Endometrial microvascular endothelial cells (primary cell): Measurements from ENCODE around the gene NEB. TPM values are rescaled to one million over a fixed set of nuclear protein-coding genes. Genes with fewer than 3 reads are reported as not detected.
"Not testable (repeated sequence)": the region's sequence is repeated elsewhere in the genome, so short reads cannot be mapped to it uniquely, and the experiment has no call there.

ENCODE experiments used
- in situ Hi-C: cut with HindIII; loops from 2 replicates; pipeline ENCODE4 v1.10.0; 2017; ENCODE audit warnings: low sequenced_read_pairs, low pct_unique_long_range_greater_than_20kb; ENCODE audit errors: inconsistent ontology term
- total RNA-seq: library from RNA; depleted of rRNA; stranded (reverse); fragments of >200 nt; gene quantifications from one replicate; pipeline ENCODE4 v1.2.3, GENCODE V29; 2015; ENCODE audit errors: inconsistent ontology term

The NEB gene
- total RNA-seq, 1 donor from 2014 or later: under 0.01 TPM

DNA sequence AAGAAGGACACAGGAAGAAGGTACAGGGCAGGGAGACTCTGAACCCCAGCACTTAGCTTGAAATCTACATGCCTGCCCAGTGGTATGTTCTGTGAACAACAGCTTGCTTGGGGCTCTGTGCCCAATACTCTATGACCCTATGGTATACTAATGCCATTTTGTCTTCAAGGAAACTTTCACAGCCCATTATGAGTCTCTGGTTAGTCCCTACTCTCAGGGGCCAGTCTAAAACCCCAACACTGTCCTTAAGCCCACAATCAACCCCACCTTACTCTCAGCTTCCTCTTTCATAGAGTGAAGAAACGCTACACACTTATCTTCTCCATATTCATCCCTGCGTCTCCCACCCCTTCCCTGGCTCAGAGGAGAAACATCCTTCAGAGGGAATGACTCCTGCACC, 16.0 kb downstream of the NEB start:
- in situ Hi-C loops: no loop called here

DNA sequence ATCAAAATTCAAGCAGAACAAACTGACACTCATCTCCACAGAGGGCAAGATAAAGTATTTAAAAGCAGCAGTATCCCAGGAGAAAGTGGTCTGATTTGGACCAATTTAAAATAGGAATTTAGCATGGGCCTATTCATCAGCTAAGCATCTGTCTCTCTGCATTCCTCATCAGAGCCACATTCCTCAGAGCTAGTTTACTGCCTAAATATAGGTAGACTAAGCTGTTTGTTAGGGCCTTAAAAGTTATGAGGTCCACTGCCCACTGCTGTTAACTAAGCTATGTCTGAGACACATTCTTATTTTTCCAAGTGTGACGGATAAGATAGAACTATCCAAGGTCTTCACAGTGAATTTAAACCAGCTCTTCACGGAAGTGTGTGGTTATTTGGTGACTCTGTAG, 17.6 kb downstream of the NEB start:
- in situ Hi-C loops: no loop called here

DNA sequence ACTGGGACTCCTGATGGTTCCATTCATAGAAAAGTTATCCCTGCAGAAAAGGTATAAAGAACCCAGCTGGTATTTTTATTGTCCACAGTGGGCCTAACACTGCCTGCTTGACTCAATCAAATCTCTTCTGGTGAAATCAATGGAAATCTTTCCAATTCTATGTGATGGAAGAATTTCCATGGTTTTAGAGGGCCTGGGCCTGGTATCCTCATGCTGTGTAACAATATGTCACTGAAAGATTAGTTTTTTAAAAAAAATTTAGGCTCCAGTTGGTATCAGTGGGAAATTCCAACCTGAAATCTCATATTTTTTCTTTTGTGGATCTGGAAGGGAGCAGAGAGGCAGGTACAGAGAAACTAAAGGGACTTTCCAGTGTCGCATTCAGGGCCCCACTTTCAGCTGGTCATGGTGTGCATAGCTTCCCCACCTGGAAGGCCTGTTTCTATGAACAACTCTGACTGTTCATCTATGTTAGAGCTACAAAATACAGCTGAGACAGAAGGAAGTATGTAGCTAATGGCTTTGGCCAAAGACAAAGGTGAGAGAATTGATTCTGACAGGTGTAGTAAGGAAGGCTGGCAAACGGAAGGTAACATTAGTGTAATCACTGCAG, 20.9 kb downstream of the NEB start:
- in situ Hi-C loops: no loop called here

- in situ Hi-C loops: no loop called here
Observed at GRCh38 chr2:151711025-151711424, 23.3 kb downstream of the NEB start.

- in situ Hi-C loops: no loop called here
Observed at GRCh38 chr2:151708788-151709187, 25.5 kb downstream of the NEB start.

- in situ Hi-C loops: no loop called here
Observed at GRCh38 chr2:151707857-151708256, 26.4 kb downstream of the NEB start.

GRCh38 chr2:151704480-151704961, 29.8 kb downstream of the NEB start:
- in situ Hi-C loops: not testable (repeated sequence)

GRCh38 chr2:151698134-151698533, 36.1 kb downstream of the NEB start:
- in situ Hi-C loops: not testable (repeated sequence)

- in situ Hi-C loops: no loop called here
Observed at GRCh38 chr2:151695778-151696177, 38.5 kb downstream of the NEB start.

DNA sequence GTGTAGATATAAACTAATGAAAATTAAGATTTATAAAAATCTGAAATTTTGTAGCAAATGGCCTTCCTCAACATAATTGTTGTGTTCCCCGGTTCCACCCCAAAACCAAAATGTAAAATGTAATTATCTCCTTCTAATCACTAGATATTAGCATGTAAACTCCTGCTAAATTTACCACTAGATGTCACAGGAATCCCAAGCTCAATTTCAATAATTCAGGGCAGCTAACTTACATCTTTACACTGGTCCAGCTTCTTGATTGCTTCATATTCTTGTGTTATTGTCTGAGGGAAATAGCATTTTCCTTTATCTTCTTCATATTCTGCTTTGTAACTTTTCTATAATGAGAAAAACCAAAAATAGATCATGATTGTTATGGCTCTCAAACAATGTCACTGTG, 42.6 kb downstream of the NEB start:
- in situ Hi-C loops: no loop called here

DNA sequence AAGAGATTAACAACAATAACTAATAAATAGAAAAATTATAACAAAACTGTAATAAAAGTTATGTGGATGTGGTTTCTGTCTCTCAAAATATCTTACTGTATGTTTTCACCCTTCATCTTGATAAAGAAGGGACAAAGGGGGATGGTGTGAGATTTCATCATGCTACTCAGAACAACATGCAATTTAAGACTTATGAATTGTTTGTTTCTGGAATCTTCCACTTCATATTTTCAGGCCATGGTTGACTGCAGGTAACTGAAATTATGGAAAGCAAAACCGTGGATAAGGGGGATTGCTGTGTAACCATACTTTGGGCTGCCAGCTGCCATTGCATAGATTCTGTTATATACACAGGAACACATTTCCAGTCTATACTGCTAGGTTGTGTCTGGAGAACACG, 45.6 kb downstream of the NEB start:
- in situ Hi-C loops: no loop called here

GRCh38 chr2:151682459-151683003, 51.7 kb downstream of the NEB start:
- in situ Hi-C loops: no loop called here

GRCh38 chr2:151681051-151681450, 53.2 kb downstream of the NEB start:
- in situ Hi-C loops: no loop called here

- in situ Hi-C loops: no loop called here
Observed at GRCh38 chr2:151679994-151680393, 54.3 kb downstream of the NEB start.

DNA sequence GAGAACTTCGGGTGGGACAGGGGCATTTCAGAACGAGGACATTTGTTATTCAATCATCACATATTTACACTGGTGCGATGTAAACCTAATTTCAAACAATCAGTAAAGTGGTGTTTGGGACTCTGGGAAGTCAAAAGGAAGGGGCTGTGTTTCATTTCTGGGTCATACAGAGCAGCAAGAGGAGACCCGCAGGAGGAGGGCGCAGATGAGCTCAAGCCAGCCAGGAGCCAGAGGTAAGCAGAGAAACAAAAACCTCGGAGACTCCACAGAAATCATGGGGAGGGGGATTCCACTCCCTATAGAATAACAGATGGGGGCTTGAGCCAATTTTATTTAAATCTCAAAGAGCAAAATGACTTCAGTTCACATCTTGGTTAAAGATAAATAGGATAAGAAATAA, 55.4 kb downstream of the NEB start:
- in situ Hi-C loops: no loop called here

GRCh38 chr2:151673016-151673415, 61.3 kb downstream of the NEB start:
- in situ Hi-C loops: no loop called here

DNA sequence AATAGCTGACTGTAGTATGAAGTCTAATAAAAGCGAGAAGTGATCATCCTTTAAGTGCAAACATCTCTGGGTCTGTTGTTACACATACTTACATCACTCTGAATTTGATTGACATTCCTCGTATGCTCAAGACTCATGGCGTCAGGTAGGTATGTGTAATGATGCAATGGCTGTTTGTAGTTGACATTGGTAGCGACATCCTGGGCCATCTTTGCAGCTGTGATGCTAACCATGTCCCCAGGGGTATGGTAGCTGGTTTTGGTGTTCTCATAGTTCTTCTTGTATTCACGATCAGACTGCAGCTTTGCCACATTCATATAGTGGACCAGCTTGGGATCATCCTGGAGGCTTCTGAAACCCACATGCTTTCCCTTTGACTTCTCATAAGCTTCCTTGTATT, 62.0 kb downstream of the NEB start:
- in situ Hi-C loops: no loop called here

- in situ Hi-C loops: no loop called here
Observed at GRCh38 chr2:151670846-151671597, 63.3 kb downstream of the NEB start.

DNA sequence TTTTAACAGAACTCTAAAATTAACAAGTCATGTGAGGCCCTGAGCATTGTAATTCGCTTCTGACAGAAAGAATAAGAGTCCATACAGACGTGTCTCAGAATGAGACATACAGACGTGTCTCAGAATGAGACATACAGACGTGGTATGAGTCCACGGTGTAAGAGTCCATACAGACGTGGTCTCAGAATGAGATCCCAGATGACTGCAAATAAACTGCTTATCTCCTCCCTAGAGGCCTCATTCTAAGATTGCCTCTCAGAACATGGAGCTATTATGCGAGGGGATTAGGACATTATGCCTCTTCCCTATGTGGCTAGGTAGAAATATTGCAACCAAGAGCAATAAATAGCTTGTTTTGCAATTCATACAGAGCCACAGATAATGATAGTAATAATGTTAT, 63.9 kb downstream of the NEB start:
- in situ Hi-C loops: no loop called here

GRCh38 chr2:151669585-151670081, 64.6 kb downstream of the NEB start:
- in situ Hi-C loops: no loop called here
